Measurements from ENCODE around the gene SMARCD2.
"Not testable (repeated sequence)": the region's sequence is repeated elsewhere in the genome, so short reads cannot be mapped to it uniquely, and the experiment has no call there.

DNA sequence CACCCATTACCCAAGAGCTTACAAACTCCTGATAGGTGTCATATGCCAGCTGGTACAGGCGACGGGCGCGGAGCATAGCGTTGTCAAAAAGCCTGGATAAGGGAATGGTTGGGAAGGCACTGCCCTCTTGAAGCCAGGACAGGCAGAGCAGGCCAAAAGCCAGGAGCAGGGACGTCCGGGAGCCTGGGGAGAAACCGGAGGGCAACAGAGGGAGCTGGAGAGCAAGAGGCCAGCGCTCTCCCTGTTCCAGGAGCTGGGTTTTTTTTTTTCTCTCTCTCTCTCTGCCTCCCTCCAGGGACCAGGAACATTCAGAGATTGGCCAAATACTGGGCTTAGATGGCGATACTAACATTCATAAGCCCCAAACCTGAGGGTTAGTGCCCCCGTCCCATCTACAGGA, 38.9 kb upstream of the SMARCD2 start:
- TF ChIP-seq CTCF (IDR thresholded peaks at IDR 0.05); RFX5 (IDR thresholded peaks at IDR 0.05); BHLHE40 (IDR thresholded peaks at IDR 0.05; ENCODE audit: low read depth, low read length); EP300 (IDR thresholded peaks at IDR 0.05): not testable (repeated sequence)
- TF ChIP-seq, protein P1, sequence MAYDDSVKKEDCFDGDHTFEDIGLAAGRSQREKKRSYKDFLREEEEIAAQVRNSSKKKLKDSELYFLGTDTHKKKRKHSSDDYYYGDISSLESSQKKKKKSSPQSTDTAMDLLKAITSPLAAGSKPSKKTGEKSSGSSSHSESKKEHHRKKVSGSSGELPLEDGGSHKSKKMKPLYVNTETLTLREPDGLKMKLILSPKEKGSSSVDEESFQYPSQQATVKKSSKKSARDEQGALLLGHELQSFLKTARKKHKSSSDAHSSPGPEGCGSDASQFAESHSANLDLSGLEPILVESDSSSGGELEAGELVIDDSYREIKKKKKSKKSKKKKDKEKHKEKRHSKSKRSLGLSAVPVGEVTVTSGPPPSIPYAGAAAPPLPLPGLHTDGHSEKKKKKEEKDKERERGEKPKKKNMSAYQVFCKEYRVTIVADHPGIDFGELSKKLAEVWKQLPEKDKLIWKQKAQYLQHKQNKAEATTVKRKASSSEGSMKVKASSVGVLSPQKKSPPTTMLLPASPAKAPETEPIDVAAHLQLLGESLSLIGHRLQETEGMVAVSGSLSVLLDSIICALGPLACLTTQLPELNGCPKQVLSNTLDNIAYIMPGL (CRISPR knock-in tag; IDR thresholded peaks at IDR 0.05; ENCODE audit: borderline replicate concordance), result not testable (repeated sequence)

All from A549 (cell line).